COR-L47 (cell line): ENCODE results near the gene TMPRSS13.

Experiments
- DNase-seq: peaks from one replicate; lab custom pipeline; 2025; lab: John Stamatoyannopoulos, UW

TMPRSS13 gene

GRCh38 chr11:117852309-117852708 is 76.9 kb downstream of the TMPRSS13 start:
- no peak for DNase-seq

- no peak for DNase-seq
These were observed 77.3 kb downstream of the TMPRSS13 start for GRCh38 chr11:117851852-117852251.

GRCh38 chr11:117851106-117851505 is 78.1 kb downstream of the TMPRSS13 start:
- no peak for DNase-seq
